Measurements from ENCODE around the gene IQCN.

GRCh38 chr19:18225702-18226468 lies 48.4 kb downstream of the IQCN start, which contains the start of gene PDE4C:
- TF ChIP-seq CTCF (IDR thresholded peaks at IDR 0.05) (no peak), POLR2A (IDR thresholded peaks at IDR 0.05) (no peak)

Measured in lower leg skin (tissue), 3 donors.